Measurements from ENCODE around the gene SPATA31A3.
"Not testable (repeated sequence)": the region's sequence is repeated elsewhere in the genome, so short reads cannot be mapped to it uniquely, and the experiment has no call there.

The SPATA31A3 gene

GRCh38 chr9:66992450-66992849 lies at the start of gene SPATA31A3:
SPATA31A3 (minus strand) TSS chr9:66992550; CDS start chr9:66992521, 29 bp downstream.
- DNase-seq (ENCODE audit: low spot score); FAIRE-seq: not testable (repeated sequence)

DNA sequence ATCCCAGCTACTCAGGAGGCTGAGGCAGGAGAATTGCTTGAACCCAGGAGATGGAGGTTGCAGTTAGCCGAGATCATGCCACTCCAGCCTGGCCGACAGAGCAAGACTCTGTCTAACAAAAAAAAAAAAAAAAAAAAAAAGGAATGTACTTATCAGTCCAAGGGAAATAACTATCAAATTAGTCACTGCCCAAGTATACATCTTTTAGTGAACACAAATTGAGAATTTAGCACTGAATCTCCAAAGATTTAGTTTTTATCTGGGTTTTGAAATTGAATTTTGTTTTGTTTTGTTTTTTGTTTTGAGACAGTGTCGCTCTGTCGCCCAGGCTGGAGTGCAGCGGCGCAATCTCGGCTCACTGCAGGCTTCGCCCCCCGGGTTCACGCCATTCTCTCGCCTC lies 39.8 kb downstream of the SPATA31A3 start:
- FAIRE-seq = not testable (repeated sequence)

DNA sequence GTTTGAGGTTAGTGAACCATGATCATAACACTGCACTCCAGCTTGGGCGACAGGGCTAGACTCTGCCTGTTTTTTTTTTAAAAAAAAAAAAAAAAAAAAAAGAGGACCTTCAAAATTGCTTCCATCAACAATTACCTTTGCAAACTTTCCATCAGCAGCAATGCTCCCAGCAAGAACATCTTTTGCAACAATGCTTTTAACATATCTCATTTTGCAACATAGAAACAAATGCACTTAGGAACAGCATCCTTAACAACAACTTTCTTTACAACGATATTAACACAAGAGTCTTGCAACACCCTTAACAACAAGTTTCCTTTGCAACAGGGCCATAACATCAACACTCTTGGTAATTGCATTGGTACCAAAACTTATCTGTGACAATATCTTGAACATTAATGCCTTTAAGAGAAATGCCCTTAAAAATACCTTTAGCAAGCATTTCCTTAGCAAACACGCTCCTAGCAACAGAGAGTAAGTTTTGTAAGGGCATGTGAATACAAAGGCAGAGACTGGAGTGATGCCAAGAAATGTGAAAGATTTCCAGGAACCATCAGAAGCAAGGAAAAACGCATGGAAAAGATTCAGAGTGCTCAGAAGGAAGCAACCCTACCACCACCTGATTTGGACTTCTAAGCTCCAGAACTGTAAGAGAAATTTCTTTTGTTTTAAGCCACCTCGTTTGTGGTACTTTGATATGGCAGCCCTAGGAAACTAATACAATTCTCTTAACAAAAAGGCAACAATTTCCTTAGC lies 49.8 kb downstream of the SPATA31A3 start:
- DNase-seq (ENCODE audit: low spot score); FAIRE-seq: not testable (repeated sequence)

More for the DNA sequence above, 39.8 kb downstream of the SPATA31A3 start:
- not testable (repeated sequence) for DNase-seq (ENCODE audit: low spot score)

DNA sequence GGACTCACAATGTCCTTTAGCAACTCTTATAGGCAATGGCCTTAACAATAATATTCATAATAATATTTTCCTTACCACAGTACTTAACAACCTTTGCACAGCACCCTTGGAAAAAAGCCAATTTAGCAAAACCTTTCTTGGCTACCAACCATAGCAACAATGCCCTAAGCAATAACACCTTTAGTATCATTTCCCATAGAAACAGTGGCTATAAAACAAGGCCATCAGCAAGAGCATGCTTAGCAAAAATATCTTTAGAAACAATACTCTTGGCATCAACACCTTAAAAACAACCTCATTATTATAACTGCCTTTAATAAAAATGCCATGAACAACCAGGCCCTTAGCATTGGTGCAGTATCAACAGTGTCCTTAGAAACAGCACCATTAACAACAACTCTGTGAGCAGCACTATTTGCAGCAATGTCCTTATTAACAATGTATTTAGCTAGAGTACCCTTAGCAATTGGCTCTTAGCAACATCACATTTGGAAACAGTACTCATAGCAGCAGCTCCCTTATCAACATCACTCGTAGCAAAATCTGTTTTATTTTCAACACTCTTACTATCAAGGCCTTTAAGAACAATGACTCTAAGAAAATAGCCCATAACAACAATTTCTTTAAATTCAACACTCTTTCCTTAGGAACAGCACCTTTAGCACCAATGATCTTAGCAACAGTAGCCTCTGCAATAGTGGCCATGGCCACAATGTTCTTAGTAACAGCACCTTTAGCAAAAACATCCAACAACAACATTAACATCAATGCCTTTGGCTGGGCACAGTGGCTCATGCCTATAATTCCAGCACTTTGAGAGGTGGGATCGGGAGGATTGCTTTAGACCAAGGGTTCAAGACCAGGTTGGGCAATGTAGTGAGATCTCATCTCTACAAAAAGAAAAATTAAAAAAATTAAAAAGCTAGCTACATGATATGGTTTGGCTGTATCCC lies 52.2 kb downstream of the SPATA31A3 start:
- not testable (repeated sequence) for DNase-seq (ENCODE audit: low spot score); FAIRE-seq

DNA sequence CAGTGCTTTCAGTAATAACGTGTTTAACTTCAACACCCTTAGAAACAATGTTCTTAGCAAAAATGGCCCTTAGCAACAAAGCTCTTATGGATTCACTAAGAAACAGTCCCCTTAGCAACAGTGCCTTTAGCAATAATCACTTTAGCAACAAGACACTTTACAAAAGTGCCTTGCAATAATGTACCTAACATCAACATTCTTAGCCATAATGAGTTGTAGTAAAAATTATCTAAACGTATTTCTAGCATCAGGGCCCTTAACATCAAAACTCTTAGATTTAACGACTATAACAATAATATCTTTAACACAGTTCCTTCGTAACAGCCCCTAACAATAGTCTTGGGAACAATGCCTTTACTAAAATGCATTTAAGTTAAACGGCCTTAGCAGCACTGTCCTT lies 54.0 kb downstream of the SPATA31A3 start:
- DNase-seq (ENCODE audit: low spot score); FAIRE-seq: not testable (repeated sequence)

GRCh38 chr9:66937662-66938061 lies 54.7 kb downstream of the SPATA31A3 start:
- not testable (repeated sequence) for FAIRE-seq; DNase-seq (ENCODE audit: low spot score)
